SK-N-SH treated with all-trans-retinoic acid at 6 μM for 48 hours (cell line): Measurements from ENCODE around the gene ESR2.

Experiments used
- RARB ChIP-seq: fragments of 250-450 bp; sonication (Bioruptor Pico); IDR thresholded peaks from 2 replicates; pipeline ENCODE4 v1.8.0; 2021; ENCODE audit warnings: mild to moderate bottlenecking, moderate library complexity
- TF ChIP-seq, protein P1 (sequence below): fragments of 250-450 bp; sonication (Bioruptor Pico); IDR thresholded peaks from 2 replicates; pipeline ENCODE4 v1.8.0; 2020; ENCODE audit warnings: mild to moderate bottlenecking, moderate library complexity, borderline replicate concordance

DNA sequence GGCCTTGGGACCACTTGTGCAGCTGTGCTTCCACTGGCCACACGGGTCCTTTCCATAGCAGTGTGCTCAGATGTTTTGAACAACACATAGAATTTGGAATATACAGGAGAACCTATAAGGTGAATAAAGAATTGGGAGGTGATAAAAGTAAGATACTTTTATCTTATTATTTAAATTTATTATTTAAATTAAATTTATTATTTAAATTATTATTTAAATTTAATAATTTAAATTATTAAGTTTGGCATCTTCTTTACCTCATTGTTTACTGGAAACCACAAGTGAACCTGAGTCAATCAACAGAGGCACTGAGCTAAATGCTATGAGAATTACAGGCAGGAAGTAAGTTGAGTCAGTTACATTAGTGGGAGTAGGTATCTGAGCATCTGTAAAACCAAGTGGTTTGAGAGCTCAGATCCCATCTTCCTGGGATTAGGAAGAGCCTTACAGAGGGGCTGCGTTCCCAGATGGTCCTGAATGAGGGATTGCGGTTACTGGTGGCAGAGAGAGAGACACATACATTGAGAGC is 103.1 kb downstream of the ESR2 start:
- TF ChIP-seq RARB (CRISPR knock-in tag): no peak
- TF ChIP-seq, protein P1, sequence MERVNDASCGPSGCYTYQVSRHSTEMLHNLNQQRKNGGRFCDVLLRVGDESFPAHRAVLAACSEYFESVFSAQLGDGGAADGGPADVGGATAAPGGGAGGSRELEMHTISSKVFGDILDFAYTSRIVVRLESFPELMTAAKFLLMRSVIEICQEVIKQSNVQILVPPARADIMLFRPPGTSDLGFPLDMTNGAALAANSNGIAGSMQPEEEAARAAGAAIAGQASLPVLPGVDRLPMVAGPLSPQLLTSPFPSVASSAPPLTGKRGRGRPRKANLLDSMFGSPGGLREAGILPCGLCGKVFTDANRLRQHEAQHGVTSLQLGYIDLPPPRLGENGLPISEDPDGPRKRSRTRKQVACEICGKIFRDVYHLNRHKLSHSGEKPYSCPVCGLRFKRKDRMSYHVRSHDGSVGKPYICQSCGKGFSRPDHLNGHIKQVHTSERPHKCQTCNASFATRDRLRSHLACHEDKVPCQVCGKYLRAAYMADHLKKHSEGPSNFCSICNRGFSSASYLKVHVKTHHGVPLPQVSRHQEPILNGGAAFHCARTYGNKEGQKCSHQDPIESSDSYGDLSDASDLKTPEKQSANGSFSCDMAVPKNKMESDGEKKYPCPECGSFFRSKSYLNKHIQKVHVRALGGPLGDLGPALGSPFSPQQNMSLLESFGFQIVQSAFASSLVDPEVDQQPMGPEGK (CRISPR knock-in tag): no peak
